HepG2 (cell line): ENCODE measurements around the gene KIAA0319L. TPM values are rescaled to one million over a fixed set of nuclear protein-coding genes. Genes with fewer than 3 reads are reported as not detected.
A peak's percentile ranks its signal among the peaks of the same experiment; 100 is the strongest.

Source experiments
- ATAC-seq: fragments of 200-7000 bp; cut with Tn5 transposase; 3 replicates; pipeline ENCODE4 v1.9.1; 2020; ENCODE audit warnings: mild to moderate bottlenecking, moderate library complexity
- BruUV-seq: library from RNA; stranded (reverse); fragments of 400-500 nt; replicated peaks from 2 replicates; lab custom pipeline; 2021; lab: Mats Ljungman, UMichigan
- CTCF ChIA-PET: fragments of 300-600 bp; formaldehyde crosslinking; extraction: SDS; loops from one replicate; lab custom pipeline; 2021; ENCODE audit warnings: low total read pairs, inconsistent platforms, low intra/inter-chr PET ratio; lab: Yijun Ruan, JAX
- POLR2A ChIA-PET: fragments of 350-600 bp; sonication (Branson Sonifier 250); formaldehyde crosslinking; loops from one replicate; lab custom pipeline; 2020; ENCODE audit warnings: antibody characterized with exemption, inconsistent platforms; lab: Yijun Ruan, JAX
- DNase-seq: peaks from one replicate; pipeline ENCODE4 v3.0.0-alpha.2; 2015; ENCODE audit warnings: low spot score
- FAIRE-seq: peaks from 3 replicates; lab custom pipeline; 2011; peaks lifted over from hg19 to GRCh38; lab: Jason Lieb, UNC
- H2AFZ ChIP-seq: one replicate; pipeline ENCODE4 v1.6.1; 2011; ENCODE audit warnings: low read length, inconsistent platforms
- H3K27ac ChIP-seq: fragments of 300-600 bp; 3 replicates; pipeline ENCODE4 v1.8.0; 2011; ENCODE audit warnings: mixed run types, mild to moderate bottlenecking, mixed read lengths, low read length, inconsistent platforms; ENCODE audit not compliant: insufficient read depth; ENCODE audit errors: extremely low read length
- H3K27me3 ChIP-seq, 2 experiments: fragments of 200-600 bp in 1 of 2; 2 replicates in 1 of 2; 3 replicates in 1 of 2; pipeline versions ENCODE4 v1.6.0 to v1.8.0; 2011; ENCODE audit warnings: low read length in 2 of 2, mild to moderate bottlenecking in 2 of 2, moderate library complexity in 2 of 2, inconsistent platforms in 1 of 2; ENCODE audit not compliant: insufficient read depth in 2 of 2, control insufficient read depth in 1 of 2
- H3K36me3 ChIP-seq, 2 experiments: fragments of 200-600 bp in 1 of 2; replicated peaks in 1 of 2; 2 replicates in 1 of 2; 3 replicates in 1 of 2; pipeline versions ENCODE4 v1.5.1 to v1.8.0; 2011; ENCODE audit warnings: low read length in 2 of 2, inconsistent platforms in 1 of 2; ENCODE audit not compliant: insufficient read depth in 2 of 2, control insufficient read depth in 1 of 2
- H3K4me1 ChIP-seq: 2 replicates; pipeline ENCODE4 v1.5.1; 2012; ENCODE audit warnings: low read length, inconsistent platforms; ENCODE audit not compliant: insufficient read depth
- H3K4me2 ChIP-seq: 2 replicates; pipeline ENCODE4 v1.6.0; 2011; ENCODE audit warnings: low read depth, low read length, inconsistent platforms
- H3K4me3 ChIP-seq, 3 experiments: fragments of 200-600 bp in 1 of 3; sonication (generic), shearing (Covaris generic) in 1 of 3; replicated peaks in 1 of 3; 2 replicates each; pipeline ENCODE4 v1.5.1; 2011 to 2016; ENCODE audit warnings: low read length in 3 of 3, inconsistent platforms in 2 of 3, low read depth in 2 of 3, mild to moderate bottlenecking in 2 of 3, control low read depth in 1 of 3, mixed read lengths in 1 of 3; ENCODE audit not compliant: insufficient read depth in 1 of 3
- H3K79me2 ChIP-seq: one replicate; pipeline ENCODE4 v1.6.1; 2011; ENCODE audit warnings: low read length, inconsistent platforms; ENCODE audit not compliant: insufficient read depth
- H3K9ac ChIP-seq: 2 replicates; pipeline ENCODE4 v1.6.0; 2011; ENCODE audit warnings: mild to moderate bottlenecking, low read depth, low read length, inconsistent platforms; ENCODE audit not compliant: insufficient read depth
- H3K9me3 ChIP-seq: 2 replicates; pipeline ENCODE4 v1.5.1; 2012; ENCODE audit warnings: mild to moderate bottlenecking, low read length
- H4K20me1 ChIP-seq: 2 replicates; pipeline ENCODE4 v1.6.0; 2011; ENCODE audit warnings: inconsistent platforms, mild to moderate bottlenecking, low read length, moderate library complexity; ENCODE audit not compliant: insufficient read depth
- CHCHD3 ChIP-seq: sonication (generic); formaldehyde crosslinking; IDR thresholded peaks from 2 replicates; pipeline ENCODE4 v1.8.0; 2022; ENCODE audit warnings: mild to moderate bottlenecking, missing genetic modification reagents, moderate library complexity
- FOSL2 ChIP-seq: sonication (generic); formaldehyde crosslinking; IDR thresholded peaks from 2 replicates; pipeline ENCODE4 v1.4.0; 2020; ENCODE audit warnings: missing genetic modification reagents
- HMGXB4 ChIP-seq, 2 experiments: sonication (generic) in 1 of 2; formaldehyde crosslinking in 1 of 2; IDR thresholded peaks; 2 replicates each; pipeline versions ENCODE4 v1.4.0 to v1.6.1; 2018 to 2020; ENCODE audit warnings: missing genetic modification reagents in 2 of 2, borderline replicate concordance in 1 of 2, low read depth in 1 of 2, mild to moderate bottlenecking in 1 of 2, missing biosample characterization in 1 of 2
- MED1 ChIP-seq: sonication (generic); formaldehyde crosslinking; IDR thresholded peaks from 2 replicates; pipeline ENCODE4 v1.4.0; 2020; ENCODE audit warnings: missing genetic modification reagents
- NFIB ChIP-seq: sonication (generic); formaldehyde crosslinking; IDR thresholded peaks from 2 replicates; pipeline ENCODE4 v1.9.0; 2021; ENCODE audit warnings: missing genetic modification reagents, mild to moderate bottlenecking, borderline replicate concordance
- RAD21 ChIP-seq: fragments of 450-650 bp; formaldehyde crosslinking; IDR thresholded peaks from 2 replicates; pipeline ENCODE4 v1.5.0; 2020; ENCODE audit warnings: mild to moderate bottlenecking
- REL ChIP-seq: sonication (generic); formaldehyde crosslinking; conservative IDR thresholded peaks from 2 replicates; pipeline ENCODE4 v1.8.0; 2022; ENCODE audit warnings: mild to moderate bottlenecking, missing genetic modification reagents, moderate library complexity
- SAP130 ChIP-seq: IDR thresholded peaks from 2 replicates; pipeline ENCODE4 v1.6.1; 2016; ENCODE audit warnings: low read depth
- SMC3 ChIP-seq: IDR thresholded peaks from 2 replicates; pipeline ENCODE4 v1.6.1; 2011; ENCODE audit warnings: low read length, improper control_type of control experiment
- TEAD3 ChIP-seq: optimal IDR thresholded peaks from 2 replicates; pipeline ENCODE3; 2016; ENCODE audit warnings: borderline replicate concordance
- XRCC5 ChIP-seq: fragments of 200-400 bp; formaldehyde crosslinking; optimal IDR thresholded peaks from 2 replicates; pipeline ENCODE3; 2017; ENCODE audit warnings: mild to moderate bottlenecking, low read length
- YEATS4 ChIP-seq: sonication (generic); formaldehyde crosslinking; IDR thresholded peaks from 2 replicates; pipeline ENCODE4 v1.4.0; 2020; ENCODE audit warnings: missing genetic modification reagents, borderline replicate concordance
- ZFP36 ChIP-seq: fragments of 150-350 bp; IDR thresholded peaks from 2 replicates; pipeline ENCODE4 v1.6.1; 2018; ENCODE audit warnings: borderline replicate concordance, low read length, low read depth; ENCODE audit not compliant: partially characterized antibody
- ZFX ChIP-seq: sonication (generic); formaldehyde crosslinking; IDR thresholded peaks from 2 replicates; pipeline ENCODE4 v1.4.0; 2020; ENCODE audit warnings: mild to moderate bottlenecking, low read depth, missing genetic modification reagents, moderate library complexity
- ZNF841 ChIP-seq: sonication (generic); formaldehyde crosslinking; IDR thresholded peaks from 2 replicates; pipeline ENCODE4 v1.8.1; 2023; ENCODE audit warnings: missing genetic modification reagents, borderline replicate concordance
- whole genome bisulfite sequencing: methylation state at CpG from one replicate; pipeline ENCODE4 v1.1.6; 2017; ENCODE audit warnings: low lambda C conversion rate; 5-methylcytosine and 5-hydroxymethylcytosine counted together
- in situ Hi-C: cut with HindIII; loops from 2 replicates; pipeline ENCODE4 v1.10.0; 2017; ENCODE audit warnings: low pct_unique_long_range_greater_than_20kb; ENCODE audit not compliant: extremely low pct_ligation_motif_present
- intact Hi-C: fragments of 100-400 bp; cut with micrococcal nuclease; formaldehyde crosslinking; loops from one replicate; pipeline ENCODE4 v1.10.0; 2022; ENCODE audit not compliant: unreplicated experiment
- polyA plus RNA-seq, 8 experiments: library from polyadenylated mRNA; depleted of rRNA in 3 of 8; stranded (reverse) in 7 of 8; unstranded in 1 of 8; fragments of >200 nt; fragmentation: Illumina TruSeq in 4 of 8; extraction: Trizol in 4 of 8; gene quantifications; 2 replicates each; pipeline versions ENCODE4 v1.2.1 to v1.2.3, GENCODE V29; 2011 to 2016; ENCODE audit warnings: low read depth in 4 of 8, missing spikeins in 1 of 8, mixed read lengths in 1 of 8; ENCODE audit not compliant: insufficient read depth in 1 of 8
- total RNA-seq, 5 experiments: library from RNA; depleted of rRNA; stranded (reverse); fragments of >200 nt; fragmentation: Illumina TruSeq; extraction: Trizol; gene quantifications; 2 replicates each; pipeline ENCODE4 v1.2.3, GENCODE V29; 2016; ENCODE audit warnings: low read depth in 1 of 5
- TF ChIP-seq, protein P1 (sequence below): sonication (generic); formaldehyde crosslinking; IDR thresholded peaks from 2 replicates; pipeline ENCODE4 v1.5.1; 2020; ENCODE audit warnings: mild to moderate bottlenecking, moderate library complexity, missing genetic modification reagents
- TF ChIP-seq, protein P2 (sequence below): sonication (generic); IDR thresholded peaks from 2 replicates; pipeline ENCODE4 v1.6.1; 2016; ENCODE audit warnings: low read depth, borderline replicate concordance
- TF ChIP-seq, protein P3 (sequence below): sonication (generic); formaldehyde crosslinking; IDR thresholded peaks from 2 replicates; pipeline ENCODE4 v1.5.0; 2020; ENCODE audit warnings: mild to moderate bottlenecking, missing genetic modification reagents, moderate library complexity

The KIAA0319L gene
- total and polyA plus RNA-seq, 2 of the 13 experiments (the other 11 are each of a cell fraction or from before 2014, with no cell fraction given) = 33.4 to 82.6 TPM

DNA sequence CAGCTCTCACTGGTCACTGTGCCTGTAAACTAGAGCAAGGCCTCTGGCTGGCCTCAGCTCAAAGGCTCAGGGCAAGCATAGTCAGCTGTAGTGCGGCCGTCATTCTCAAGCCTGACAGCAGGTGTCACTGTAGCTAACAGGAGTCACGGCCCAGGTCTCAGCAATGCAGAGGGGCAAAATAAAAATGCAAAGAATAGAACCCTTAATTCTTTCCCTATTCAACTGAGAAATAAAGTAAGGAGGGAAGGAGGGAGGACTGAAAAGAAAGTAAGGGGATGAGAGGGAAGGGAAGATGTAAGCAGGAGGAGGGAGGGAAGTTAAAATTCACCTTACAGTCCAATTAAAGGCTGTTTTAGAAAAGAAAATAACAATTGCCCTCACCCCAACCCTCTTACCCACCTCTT, 106.1 kb downstream of the KIAA0319L start:
- Histone ChIP-seq H3K4me1 (peaks cover 29% of the 10 kb centered on the region), H3K79me2 (no peaks in the 10 kb centered on the region), H3K4me2 (no peak overlapping the region), H4K20me1 (no peaks in the 10 kb centered on the region), H3K27me3 (no peaks in the 10 kb centered on the region), H3K9ac (no peak overlapping the region), H3K27ac (no peak overlapping the region), H2AFZ (no peak overlapping the region), H3K36me3 (peaks cover 26 to 66% of the 10 kb centered on the region in 2 experiments), H3K9me3 (no peaks in the 10 kb centered on the region), H3K4me3 (no peak overlapping the region)
- ChIA-PET CTCF (interaction anchor here (0.9 to 3.4 kb wide), 3 partner anchors 93 to 118 kb away, joined by 3 to 29 read pairs (median 13); no protein-coding TSS in a partner anchor), POLR2A (interaction anchor here (1.5 kb wide), 1 partner anchor 105 kb away, joined by 5 read pairs; no protein-coding TSS in a partner anchor)
- ATAC-seq (peak; percentile 98), FAIRE-seq (peak; percentile 71), DNase-seq (peak; percentile 55)
- intact Hi-C loops (loop anchor here (1.0 kb wide), 3 partner anchors 94 to 323 kb away; no protein-coding TSS in a partner anchor), in situ Hi-C loops (loop anchor here (5.0 kb wide), 1 partner anchor 111 kb away; no protein-coding TSS in a partner anchor)
- BruUV-seq = no TSS peak
- WGBS = 2% methylated on average over 3 of the region's 3 CpGs
- TF ChIP-seq, protein P1, sequence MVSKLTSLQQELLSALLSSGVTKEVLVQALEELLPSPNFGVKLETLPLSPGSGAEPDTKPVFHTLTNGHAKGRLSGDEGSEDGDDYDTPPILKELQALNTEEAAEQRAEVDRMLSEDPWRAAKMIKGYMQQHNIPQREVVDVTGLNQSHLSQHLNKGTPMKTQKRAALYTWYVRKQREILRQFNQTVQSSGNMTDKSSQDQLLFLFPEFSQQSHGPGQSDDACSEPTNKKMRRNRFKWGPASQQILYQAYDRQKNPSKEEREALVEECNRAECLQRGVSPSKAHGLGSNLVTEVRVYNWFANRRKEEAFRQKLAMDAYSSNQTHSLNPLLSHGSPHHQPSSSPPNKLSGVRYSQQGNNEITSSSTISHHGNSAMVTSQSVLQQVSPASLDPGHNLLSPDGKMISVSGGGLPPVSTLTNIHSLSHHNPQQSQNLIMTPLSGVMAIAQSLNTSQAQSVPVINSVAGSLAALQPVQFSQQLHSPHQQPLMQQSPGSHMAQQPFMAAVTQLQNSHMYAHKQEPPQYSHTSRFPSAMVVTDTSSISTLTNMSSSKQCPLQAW = 0 out of 2 replicates have a peak, but pooled peaks have one; percentile 26
- TF ChIP-seq SAP130 (CRISPR knock-in tag) (0 out of 2 replicates have a peak, but pooled peaks have one; percentile 14), SMC3 (peak; percentile 85), RAD21 (CRISPR knock-in tag) (peak; percentile 68), REL (no peak), HMGXB4 (CRISPR knock-in tag; IDR thresholded peaks at IDR 0.05; ENCODE audit: borderline replicate concordance in 1 of 2, low read depth in 1 of 2) (0 out of 4 replicates have a peak, but pooled peaks of 1 of the 2 experiments have one; percentile 22), MED1 (no peak), ZFP36 (no peak), FOSL2 (CRISPR knock-in tag) (0 out of 2 replicates have a peak, but pooled peaks have one; percentile 24), ZFX (CRISPR knock-in tag) (peak; percentile 44; the same call in 1 of the 2 replicates), CHCHD3 (CRISPR knock-in tag) (no peak), YEATS4 (CRISPR knock-in tag) (no peak), TEAD3 (CRISPR knock-in tag) (peak; percentile 57), ZNF841 (CRISPR knock-in tag) (no peak), NFIB (CRISPR knock-in tag) (no peak), XRCC5 (peak; percentile 79)
- TF ChIP-seq, protein P2, sequence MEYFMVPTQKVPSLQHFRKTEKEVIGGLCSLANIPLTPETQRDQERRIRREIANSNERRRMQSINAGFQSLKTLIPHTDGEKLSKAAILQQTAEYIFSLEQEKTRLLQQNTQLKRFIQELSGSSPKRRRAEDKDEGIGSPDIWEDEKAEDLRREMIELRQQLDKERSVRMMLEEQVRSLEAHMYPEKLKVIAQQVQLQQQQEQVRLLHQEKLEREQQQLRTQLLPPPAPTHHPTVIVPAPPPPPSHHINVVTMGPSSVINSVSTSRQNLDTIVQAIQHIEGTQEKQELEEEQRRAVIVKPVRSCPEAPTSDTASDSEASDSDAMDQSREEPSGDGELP = peak; percentile 72; the same call in 1 of the 2 replicates
- TF ChIP-seq, protein P3, sequence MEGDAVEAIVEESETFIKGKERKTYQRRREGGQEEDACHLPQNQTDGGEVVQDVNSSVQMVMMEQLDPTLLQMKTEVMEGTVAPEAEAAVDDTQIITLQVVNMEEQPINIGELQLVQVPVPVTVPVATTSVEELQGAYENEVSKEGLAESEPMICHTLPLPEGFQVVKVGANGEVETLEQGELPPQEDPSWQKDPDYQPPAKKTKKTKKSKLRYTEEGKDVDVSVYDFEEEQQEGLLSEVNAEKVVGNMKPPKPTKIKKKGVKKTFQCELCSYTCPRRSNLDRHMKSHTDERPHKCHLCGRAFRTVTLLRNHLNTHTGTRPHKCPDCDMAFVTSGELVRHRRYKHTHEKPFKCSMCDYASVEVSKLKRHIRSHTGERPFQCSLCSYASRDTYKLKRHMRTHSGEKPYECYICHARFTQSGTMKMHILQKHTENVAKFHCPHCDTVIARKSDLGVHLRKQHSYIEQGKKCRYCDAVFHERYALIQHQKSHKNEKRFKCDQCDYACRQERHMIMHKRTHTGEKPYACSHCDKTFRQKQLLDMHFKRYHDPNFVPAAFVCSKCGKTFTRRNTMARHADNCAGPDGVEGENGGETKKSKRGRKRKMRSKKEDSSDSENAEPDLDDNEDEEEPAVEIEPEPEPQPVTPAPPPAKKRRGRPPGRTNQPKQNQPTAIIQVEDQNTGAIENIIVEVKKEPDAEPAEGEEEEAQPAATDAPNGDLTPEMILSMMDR (CRISPR knock-in tag) = peak; percentile 86
